ENCODE results near the gene MT2A.

- TF ChIP-seq CTCF (IDR thresholded peaks at IDR 0.05; ENCODE audit: low read depth, low read length) (no peak), EZH2phosphoT487 (IDR thresholded peaks at IDR 0.05; ENCODE audit: low read depth) (no peak)
Observed at GRCh38 chr16:56608043-56608875, at the start of gene MT2A.
